ENCODE results near the gene CRB1. TPM values are rescaled to one million over a fixed set of nuclear protein-coding genes. Genes with fewer than 3 reads are reported as not detected.

The CRB1 gene
- total and polyA plus RNA-seq, 8 donors, result under 0.01 to 0.20 (median 0.09) TPM; not detected in 4

DNA sequence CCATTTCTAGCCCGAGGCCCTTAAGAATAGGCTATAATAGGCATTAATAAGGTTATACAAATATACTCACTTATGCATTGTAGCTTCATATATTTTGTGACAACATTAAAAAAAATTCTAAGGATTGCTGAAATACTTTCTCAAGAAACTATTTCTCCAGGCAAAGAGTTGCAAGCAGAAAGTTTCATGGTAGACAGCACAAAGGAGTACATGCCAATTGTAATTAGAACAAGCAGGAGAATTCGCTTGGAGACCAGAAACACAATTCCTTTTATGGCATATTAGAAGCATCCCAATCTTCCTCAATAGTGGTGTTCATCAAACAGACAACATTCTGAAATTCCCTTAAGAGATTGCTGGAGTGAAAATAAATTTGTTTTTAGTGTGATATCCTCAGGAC, 122.8 kb downstream of the CRB1 start:
- no peaks in the 10 kb centered on the region for H3K36me3 ChIP-seq
- H3K4me1 ChIP-seq, result no peaks in the 10 kb centered on the region
- H3K27ac ChIP-seq, result no peak overlapping the region
- intact Hi-C loops (cut with DNase I), result no loop called here
- 42 to 49% methylated on average over 2 of the region's 2 CpGs for WGBS, 2 donors
- DNase-seq (no peak), FAIRE-seq (no peak), ATAC-seq (no peak)
- no peaks in the 10 kb centered on the region for H3K9me3 ChIP-seq
- H3K4me3 ChIP-seq, result no peak overlapping the region
- TF ChIP-seq, protein P1, sequence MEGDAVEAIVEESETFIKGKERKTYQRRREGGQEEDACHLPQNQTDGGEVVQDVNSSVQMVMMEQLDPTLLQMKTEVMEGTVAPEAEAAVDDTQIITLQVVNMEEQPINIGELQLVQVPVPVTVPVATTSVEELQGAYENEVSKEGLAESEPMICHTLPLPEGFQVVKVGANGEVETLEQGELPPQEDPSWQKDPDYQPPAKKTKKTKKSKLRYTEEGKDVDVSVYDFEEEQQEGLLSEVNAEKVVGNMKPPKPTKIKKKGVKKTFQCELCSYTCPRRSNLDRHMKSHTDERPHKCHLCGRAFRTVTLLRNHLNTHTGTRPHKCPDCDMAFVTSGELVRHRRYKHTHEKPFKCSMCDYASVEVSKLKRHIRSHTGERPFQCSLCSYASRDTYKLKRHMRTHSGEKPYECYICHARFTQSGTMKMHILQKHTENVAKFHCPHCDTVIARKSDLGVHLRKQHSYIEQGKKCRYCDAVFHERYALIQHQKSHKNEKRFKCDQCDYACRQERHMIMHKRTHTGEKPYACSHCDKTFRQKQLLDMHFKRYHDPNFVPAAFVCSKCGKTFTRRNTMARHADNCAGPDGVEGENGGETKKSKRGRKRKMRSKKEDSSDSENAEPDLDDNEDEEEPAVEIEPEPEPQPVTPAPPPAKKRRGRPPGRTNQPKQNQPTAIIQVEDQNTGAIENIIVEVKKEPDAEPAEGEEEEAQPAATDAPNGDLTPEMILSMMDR (IDR thresholded peaks at IDR 0.05), result no peak
- H3K27me3 ChIP-seq, result no peaks in the 10 kb centered on the region

DNA sequence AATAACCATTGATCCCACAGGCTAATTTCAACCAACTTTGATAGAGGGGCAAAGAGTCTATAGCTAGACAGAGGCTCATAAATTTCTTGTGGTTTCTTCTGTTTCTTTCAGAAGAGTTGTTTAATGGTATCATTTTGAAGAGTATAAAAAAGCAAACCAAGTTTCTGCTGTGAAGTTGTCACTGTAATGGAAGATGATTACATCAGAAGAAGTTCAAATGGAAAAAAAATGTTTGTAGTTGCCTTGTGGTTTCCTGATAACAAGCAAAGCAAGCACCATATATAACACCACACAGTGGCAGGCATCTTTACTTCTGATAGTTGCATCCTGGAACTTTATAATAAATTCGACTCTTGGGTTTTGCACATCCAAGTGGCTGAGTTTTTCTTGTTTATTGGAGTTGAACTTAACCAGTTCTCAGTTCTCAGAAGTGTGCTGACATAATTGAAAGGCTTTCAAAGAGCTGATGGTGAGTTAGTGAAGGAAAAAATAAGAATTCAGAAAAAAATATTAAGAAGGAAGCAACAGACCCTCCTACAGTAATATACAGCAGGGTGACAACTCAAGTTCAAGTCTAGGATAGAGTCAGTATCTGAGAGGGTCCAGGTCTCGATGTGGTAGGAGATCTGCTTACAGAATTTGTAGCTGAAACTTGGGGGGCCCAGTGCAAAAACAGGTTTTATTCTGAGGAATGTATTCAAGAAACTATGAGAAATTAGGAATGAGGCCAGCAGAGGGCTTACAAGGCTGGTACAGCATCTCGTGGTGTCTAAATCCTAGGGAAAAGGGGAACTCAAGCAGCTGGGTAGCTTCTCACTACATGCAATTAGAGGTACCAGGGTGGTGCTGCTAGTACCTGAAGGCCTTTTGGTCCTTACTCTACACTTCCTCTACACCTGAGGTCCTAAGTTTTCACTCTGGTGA, 123.5 kb downstream of the CRB1 start:
- no peaks in the 10 kb centered on the region for H3K9me3 ChIP-seq
- no peak for DNase-seq
- no peaks in the 10 kb centered on the region for H3K36me3 ChIP-seq
- no peak for FAIRE-seq
- intact Hi-C loops (cut with DNase I), result no loop called here
- no peak overlapping the region for H3K4me3 ChIP-seq
- H3K4me1 ChIP-seq, result no peaks in the 10 kb centered on the region
- H3K27me3 ChIP-seq, result no peaks in the 10 kb centered on the region
- H3K27ac ChIP-seq, result no peak overlapping the region
- WGBS, 2 donors, result 69 to 74% methylated on average over 3 of the region's 3 CpGs
- TF ChIP-seq, protein P1 (IDR thresholded peaks at IDR 0.05), result no peak
- ATAC-seq, result no peak

DNA sequence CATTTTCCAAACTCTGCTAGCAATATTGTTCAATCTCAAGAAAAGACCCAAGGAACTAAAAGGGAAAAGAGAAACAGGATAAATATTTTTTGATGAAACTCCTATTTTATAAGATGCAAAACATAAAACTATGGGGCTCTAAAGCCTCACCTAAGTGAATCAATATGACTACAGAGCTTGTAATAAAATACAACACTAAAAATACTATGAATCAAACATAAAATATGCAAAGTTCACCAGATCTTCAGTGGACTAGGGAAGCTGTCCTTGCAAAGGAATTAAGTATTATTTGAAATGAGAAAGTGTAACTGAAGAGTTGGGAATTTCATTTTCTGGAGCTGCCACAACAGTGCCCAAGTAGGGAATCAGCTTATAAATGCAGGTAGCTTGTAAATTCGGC, 124.5 kb downstream of the CRB1 start:
- WGBS, 2 donors, result 68 to 76% methylated on average over 1 of the region's 1 CpG
- no peaks in the 10 kb centered on the region for H3K4me1 ChIP-seq
- no peak overlapping the region for H3K4me3 ChIP-seq
- no peaks in the 10 kb centered on the region for H3K27me3 ChIP-seq
- no peak overlapping the region for H3K27ac ChIP-seq
- DNase-seq (no peak), FAIRE-seq (no peak), ATAC-seq (no peak)
- no peaks in the 10 kb centered on the region for H3K9me3 ChIP-seq
- no peaks in the 10 kb centered on the region for H3K36me3 ChIP-seq
- intact Hi-C loops (cut with DNase I), result no loop called here
- TF ChIP-seq, protein P1 (IDR thresholded peaks at IDR 0.05), result no peak

DNA sequence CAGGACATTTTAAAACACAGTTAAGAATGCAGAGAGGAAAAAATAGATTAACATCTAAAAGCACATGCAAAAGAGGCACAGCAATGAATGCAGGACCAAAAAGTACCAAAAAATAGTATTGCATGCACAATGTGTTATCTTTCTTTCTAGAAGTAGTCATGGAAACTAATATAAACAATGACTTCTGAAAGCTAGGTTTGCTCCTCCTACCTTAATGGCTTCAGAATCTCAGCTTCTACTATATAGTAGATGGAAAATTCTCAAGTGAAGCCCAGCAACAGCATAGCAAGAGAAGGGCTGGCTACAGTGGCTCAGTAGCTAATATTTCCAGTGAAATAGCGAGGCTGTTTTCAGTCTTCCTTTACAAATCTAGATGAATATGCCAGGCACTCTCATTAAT, 125.1 kb downstream of the CRB1 start:
- 90 to 93% methylated on average over 1 of the region's 1 CpG for WGBS, 2 donors
- ATAC-seq, result peak in 1 of 4 donors; percentile 51
- DNase-seq, result no peak
- H3K27ac ChIP-seq, result no peak overlapping the region
- no peaks in the 10 kb centered on the region for H3K4me1 ChIP-seq
- TF ChIP-seq, protein P1 (IDR thresholded peaks at IDR 0.05), result no peak
- no peaks in the 10 kb centered on the region for H3K9me3 ChIP-seq
- no peaks in the 10 kb centered on the region for H3K27me3 ChIP-seq
- H3K4me3 ChIP-seq, result no peak overlapping the region
- intact Hi-C loops (cut with DNase I), result no loop called here
- FAIRE-seq, result no peak
- no peaks in the 10 kb centered on the region for H3K36me3 ChIP-seq

DNA sequence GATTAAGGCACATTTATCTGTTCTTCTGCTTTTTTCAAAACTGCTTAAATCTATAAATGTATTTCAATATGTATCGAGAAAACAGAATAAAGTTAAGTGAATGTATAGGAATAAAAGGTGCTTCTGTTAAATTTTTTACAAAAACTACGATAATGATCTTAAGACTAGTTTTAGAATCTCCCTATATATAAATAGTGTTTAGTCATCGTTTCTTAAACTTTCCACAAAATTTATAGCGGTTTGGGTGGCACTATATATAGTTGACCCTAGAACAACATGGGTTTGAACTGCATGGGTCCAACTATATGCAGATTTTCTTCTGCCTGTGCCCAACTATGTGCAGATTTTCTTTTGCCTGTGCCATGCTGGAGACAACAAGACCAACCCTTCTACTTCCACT, 125.7 kb downstream of the CRB1 start:
- no peaks in the 10 kb centered on the region for H3K27me3 ChIP-seq
- H3K9me3 ChIP-seq, result no peaks in the 10 kb centered on the region
- ATAC-seq, result no peak
- TF ChIP-seq, protein P1 (IDR thresholded peaks at IDR 0.05), result no peak
- no peak overlapping the region for H3K4me3 ChIP-seq
- intact Hi-C loops (cut with DNase I), result no loop called here
- no peak for FAIRE-seq
- no peak overlapping the region for H3K27ac ChIP-seq
- no peaks in the 10 kb centered on the region for H3K36me3 ChIP-seq
- no peak for DNase-seq
- H3K4me1 ChIP-seq, result no peaks in the 10 kb centered on the region
- 84 to 88% methylated on average over 4 of the region's 4 CpGs for WGBS, 2 donors
